Stomach (tissue), 4 donors: ENCODE data around the gene KLK10.

Experiments used
- POLR2AphosphoS5 ChIP-seq, 3 donors: sonication (generic); formaldehyde crosslinking; IDR thresholded peaks; one replicate each; pipeline ENCODE4 v1.6.1; 2016; ENCODE audit warnings: antibody characterized with exemption in 3 of 3
- TF ChIP-seq, protein P1 (sequence below), 7 experiments: fragments of 450-650 bp in 4 of 7; fragments of 200-600 bp in 3 of 7; sonication (generic) in 3 of 7; IDR thresholded peaks; one replicate each; pipeline ENCODE4 v1.5.1; 2016 to 2019; ENCODE audit warnings: antibody characterized with exemption in 7 of 7, control low read depth in 2 of 7, mild to moderate bottlenecking in 1 of 7

DNA sequence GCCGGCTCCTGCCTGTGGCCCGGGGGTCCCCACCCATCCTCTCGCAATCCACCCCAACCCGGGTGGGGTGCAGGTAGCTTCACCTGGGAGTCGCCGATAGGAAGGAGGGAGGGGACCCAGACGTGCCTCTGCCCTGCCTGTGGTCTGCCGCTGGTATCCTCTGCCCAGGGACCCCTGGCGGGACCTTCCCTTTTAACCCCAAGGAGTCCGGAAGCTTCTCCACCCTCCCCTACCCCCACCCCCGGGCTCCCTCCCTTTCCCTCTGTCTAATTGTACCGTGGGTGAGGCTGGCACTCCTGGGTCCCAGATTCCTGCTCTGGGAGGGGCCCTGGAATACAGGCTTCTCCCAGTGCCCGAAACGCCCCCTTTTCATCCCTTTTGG lies at the start of gene KLK10:
- TF ChIP-seq, protein P1, sequence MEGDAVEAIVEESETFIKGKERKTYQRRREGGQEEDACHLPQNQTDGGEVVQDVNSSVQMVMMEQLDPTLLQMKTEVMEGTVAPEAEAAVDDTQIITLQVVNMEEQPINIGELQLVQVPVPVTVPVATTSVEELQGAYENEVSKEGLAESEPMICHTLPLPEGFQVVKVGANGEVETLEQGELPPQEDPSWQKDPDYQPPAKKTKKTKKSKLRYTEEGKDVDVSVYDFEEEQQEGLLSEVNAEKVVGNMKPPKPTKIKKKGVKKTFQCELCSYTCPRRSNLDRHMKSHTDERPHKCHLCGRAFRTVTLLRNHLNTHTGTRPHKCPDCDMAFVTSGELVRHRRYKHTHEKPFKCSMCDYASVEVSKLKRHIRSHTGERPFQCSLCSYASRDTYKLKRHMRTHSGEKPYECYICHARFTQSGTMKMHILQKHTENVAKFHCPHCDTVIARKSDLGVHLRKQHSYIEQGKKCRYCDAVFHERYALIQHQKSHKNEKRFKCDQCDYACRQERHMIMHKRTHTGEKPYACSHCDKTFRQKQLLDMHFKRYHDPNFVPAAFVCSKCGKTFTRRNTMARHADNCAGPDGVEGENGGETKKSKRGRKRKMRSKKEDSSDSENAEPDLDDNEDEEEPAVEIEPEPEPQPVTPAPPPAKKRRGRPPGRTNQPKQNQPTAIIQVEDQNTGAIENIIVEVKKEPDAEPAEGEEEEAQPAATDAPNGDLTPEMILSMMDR (IDR thresholded peaks at IDR 0.05), result no peak
- TF ChIP-seq POLR2AphosphoS5 (IDR thresholded peaks at IDR 0.05), result no peak
